GM21367 (cell line): ENCODE data around the gene CCDC107.
"Not testable (repeated sequence)": the region's sequence is repeated elsewhere in the genome, so short reads cannot be mapped to it uniquely, and the experiment has no call there.

Experiments
- ATAC-seq: cut with Tn5 transposase; IDR thresholded peaks from one replicate; pipeline ENCODE4 v1.9.1; 2021; ENCODE audit not compliant: unreplicated experiment

CCDC107 gene

DNA sequence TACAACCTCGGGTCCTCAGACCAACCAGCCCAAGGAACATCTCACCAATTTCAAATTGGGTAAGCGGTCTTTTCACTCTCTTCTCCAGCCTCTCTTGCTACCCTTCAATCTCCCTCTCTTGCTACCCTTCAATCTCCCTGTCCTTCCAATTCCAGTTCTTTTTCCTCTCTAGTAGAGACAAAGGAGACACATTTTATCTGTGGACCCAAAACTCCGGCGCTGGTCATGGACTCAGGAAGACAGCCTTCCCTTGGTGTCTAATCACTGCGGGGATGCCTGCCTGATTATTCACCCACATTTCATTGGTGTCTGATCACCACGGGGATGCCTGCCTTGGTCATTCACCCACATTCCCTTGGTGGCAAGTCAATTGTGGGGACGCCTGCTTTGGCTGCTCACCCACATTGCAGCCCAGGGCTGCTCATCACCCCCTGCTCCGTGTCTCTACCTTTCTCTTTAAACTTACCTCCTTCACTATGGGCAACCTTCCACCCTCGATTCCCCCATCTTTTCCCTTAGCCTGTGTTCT lies 20.6 kb upstream of the CCDC107 start:
- not testable (repeated sequence) for ATAC-seq

DNA sequence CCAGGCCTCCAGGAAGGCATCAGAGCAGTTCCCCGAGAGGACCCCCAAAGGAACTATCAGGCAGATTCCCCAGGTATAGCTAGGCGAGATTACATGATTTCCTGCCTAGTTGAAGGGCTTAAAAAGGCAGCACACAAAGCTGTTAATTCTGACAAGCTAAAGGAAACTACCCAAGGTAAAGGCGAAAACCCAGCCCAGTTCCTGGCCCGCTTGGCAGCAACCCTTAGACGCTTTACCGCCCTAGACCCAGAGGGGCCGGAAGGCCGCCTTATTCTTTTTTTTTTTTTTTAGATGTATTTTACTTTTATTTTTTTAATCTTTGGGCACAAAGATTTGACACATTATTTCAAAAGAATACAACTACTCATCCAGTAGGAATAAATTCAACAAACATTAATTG lies 19.3 kb upstream of the CCDC107 start:
- not testable (repeated sequence) for ATAC-seq

DNA sequence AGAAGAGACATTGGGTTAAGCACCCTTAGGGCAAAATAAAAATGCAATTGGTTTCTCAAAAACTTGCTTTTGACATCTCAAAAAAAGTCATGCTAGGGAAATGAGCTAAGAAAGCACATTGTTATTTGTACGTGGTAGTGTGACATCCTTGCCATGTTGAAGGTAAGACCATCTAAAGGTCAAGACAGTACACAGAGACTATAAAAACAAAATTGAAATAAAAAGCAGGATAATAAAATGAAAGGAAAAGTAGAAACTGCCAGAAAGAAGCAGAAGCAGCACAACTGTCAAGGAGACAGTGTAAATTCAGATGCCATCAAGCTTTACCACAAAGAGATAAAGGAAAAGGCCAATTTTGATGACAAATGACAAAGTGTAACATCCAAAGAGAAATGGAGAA lies 18.9 kb upstream of the CCDC107 start:
- ATAC-seq: not testable (repeated sequence)

DNA sequence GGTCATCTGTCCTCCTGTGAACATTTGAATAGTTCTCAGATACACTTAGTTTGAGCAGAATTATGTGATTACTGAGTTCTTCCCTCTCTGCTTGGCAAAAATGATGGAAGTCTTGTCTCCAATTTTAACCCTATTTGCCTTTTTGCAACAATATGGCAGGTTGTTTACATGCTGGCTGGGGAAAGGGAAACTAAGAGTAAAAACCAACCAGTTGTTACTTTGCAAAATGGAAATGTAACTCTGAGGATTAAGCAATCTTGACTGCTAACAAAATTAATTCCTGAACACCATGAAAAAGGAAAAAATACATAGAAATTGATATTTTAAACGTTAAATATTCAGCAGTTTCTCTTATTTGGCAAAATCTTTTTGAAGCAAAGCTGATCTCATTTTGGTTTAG lies 18.5 kb upstream of the CCDC107 start:
- no peak for ATAC-seq

DNA sequence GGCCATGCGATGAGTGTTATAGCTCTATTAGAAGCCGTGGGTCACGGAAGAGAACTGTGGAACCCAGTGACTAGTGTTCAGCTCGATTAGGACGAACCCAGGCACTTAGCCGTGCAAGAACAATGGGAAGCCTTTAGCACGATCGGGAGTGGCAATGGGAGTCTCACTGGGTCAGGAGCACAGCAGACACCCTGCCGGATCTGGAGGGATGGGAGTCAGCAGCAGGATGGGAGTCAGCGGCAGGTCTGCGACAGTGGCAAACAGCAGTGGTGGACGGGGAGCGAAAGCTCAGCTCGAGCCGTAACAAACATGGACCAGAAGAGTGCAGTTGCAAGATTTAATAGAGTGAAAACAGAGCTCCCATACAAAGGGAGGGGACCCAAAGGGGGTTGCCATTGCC lies 17.7 kb upstream of the CCDC107 start:
- not testable (repeated sequence) for ATAC-seq

DNA sequence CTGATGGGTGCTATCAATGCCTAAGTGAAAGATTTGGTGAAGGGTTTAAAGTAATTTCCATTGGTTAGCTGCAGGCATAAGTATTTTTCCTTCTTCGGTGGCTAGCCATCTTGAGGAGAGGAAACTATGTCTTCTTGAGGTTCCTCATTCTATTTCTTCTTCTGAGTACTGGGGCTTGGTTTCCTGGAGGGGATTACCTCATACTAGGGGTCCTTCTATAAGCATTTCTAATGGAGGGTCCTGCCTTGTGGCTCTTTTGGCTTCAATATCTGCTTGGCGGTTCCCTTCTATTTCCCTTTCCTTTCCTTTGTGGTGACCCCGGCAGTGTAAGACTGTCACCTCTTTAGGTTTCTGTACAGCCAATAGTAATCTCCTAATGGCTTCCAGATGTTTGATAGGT lies 16.6 kb upstream of the CCDC107 start:
- not testable (repeated sequence) for ATAC-seq

DNA sequence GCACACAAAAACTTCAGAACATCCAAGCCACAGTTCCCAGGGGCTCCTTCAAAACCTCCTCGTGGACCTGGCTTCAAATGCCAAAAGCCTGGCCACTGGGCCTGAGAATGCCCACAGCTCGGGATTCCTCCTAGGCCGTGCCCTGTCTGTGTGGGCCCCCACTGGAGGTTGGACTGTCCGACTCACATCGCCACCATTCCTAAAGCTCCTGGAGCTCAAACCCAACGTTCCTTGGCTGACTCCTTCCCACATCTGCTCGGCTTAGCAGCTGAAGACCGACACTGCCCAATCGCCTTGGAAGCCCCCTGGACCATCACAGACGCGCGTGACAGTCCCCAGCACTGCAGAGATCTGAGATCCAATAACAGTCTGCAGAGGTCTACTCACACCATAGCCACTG lies 15.0 kb upstream of the CCDC107 start:
- ATAC-seq: no peak

DNA sequence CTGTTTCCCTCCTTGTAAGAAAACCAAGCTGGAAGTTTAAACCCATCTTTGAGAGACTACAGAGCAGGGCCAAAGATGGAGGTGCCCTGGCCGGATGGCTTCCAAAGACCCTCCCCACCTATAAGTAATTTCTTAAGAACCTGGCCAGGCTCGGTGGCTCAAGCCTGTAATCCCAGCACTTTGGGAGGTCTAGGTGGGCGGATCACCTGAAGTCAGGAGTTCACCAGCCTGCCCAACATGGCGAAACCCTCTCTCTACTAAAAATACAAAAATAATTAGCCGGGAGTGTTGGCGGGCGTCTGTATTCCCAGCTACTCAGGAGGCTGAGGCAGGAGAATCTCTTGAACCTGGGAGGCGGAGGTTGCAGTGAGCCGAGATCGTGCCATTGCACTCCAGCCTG lies 12.4 kb upstream of the CCDC107 start:
- ATAC-seq: not testable (repeated sequence)

DNA sequence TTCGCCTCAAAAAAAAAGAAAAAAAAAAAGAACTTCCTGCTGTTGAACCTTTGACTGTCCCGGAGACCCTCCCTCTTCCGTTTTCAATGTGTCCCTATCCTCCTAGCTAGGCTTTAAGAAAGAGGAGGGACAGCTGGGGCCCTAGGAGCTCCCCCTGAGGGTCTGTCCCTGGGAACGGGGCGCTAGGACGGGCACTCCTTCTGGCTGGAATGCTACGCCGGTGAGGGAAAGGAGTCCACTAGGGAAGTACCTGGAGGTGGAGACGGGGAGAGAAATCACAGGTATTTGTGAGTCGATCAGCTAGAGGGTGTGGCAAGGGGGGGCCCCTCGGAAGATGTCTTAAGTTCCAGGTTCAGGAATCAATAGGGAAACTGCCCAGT lies 11.9 kb upstream of the CCDC107 start:
- ATAC-seq: no peak

DNA sequence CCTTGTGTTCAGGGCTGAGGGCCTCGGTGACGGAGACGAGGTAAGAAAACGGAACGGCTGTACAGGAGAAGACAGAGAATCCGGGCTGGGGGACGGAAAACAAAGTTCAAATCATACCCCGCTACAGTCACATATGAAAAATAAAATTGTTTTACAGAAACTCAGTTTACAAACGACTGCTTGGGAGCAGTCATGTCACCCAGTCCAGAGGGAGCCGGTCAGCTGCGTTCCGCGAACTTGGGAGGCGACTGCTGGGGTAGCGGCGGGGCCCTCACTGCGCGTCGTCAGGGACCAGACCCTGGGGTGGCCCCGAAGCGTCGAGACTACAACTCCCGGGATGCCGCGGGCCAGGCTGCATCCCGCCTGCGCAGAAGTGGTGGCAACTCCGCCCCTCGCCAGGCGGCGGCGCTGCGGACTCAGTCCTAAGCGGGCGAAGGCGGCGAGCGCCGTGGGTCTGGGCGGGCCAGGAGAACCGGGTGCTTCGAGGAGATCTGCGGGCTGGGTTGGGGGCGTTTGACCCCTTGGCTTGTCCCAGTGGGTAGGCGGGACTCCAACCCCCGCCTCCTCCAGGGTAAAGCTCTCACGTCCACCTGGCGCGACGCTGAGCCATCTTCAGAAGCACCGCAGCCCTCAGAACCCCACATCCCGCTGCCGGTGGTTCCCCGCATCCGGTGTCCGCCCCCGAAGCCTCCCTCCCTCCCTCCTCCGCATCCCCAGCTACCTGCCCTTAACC lies 11.4 kb upstream of the CCDC107 start:
- peak; percentile 76 for ATAC-seq

DNA sequence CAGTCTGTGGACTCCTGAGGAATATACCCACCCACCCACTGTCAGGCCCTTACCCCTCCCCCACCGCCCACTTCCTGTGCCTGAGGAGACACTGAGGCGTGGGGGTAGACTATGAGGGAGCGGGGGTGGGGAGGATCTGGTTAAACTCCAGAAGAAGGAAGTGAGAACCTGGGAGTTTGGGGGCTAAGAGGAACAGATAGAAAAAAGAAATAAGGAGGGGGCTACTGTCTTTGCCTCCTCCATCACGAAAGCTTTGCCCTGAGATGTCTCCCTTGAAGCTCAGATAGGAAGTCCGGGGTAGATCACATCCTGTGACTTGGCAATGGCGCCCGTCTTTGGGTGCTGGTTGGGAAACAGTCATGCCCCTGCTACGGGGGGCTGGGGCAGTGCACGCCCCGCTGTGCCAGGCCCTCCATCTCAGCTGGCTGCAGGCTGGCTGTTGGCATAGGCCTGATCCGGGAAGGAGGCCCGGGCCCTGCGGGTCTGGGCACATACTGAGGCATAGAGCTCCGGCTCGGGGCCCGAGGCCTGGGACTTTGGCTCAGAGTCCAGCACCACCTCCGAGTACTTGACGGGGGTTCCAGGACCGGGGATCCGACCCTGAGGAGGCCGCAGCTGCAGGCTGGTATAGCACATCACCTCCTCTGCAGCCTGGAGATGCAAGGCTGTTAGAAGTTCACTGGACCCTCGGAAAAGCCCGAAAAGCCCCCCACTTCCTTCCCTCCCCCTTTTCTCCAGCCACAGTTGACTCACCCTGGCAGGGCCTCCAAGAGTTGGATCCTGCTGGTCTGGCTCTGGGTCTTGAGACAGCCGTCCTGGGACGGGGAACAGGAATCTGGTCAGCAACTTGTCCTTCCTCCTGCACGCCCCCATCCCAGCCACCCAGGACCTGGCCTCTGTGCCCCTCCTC lies 8.4 kb upstream of the CCDC107 start:
- no peak for ATAC-seq

DNA sequence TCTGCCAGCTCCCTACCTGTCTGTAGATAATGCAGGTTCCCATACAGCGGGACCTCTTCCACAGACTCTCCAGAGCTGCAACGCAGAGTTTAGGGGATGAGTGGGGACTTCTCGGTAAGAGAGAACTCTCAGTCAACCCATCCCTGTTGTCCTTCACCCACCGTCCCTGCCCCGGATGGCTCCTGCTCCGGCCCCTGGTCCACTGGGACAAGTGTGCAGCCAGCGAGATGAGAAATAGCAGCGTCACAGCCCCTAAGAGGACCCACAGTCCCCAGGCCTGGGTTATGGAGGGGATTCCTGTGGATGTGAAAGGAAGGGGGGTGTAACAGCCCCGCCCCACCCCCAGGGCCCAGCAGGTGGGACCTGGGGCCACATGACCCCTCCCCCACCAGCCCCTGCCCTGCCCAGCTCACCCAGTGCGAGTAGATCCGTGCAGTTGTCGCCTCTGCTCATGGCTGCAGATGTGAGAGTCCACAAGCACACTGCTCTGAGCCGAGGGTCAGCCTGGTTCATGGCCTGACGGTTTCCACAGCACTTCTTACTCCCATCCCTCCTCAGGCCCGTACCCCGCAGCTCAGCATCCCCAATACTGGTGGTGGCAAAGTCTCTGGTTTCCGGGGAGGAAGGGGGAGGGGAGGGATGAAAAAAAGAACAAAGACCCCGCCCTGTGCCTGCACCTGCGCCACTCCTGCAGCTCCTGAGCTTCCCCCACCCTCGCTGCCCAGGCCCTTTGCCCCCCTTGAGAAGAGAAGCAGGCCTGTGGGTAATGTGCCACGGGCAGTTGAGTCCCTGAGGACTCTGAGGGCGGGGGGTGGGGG lies 7.5 kb upstream of the CCDC107 start, which contains the start of gene SIT1:
Gene SIT1 (minus strand): TSS at position 591 of the 818 bp plus-strand sequence. CDS start 78 bp downstream, at position 513.
- no peak for ATAC-seq

DNA sequence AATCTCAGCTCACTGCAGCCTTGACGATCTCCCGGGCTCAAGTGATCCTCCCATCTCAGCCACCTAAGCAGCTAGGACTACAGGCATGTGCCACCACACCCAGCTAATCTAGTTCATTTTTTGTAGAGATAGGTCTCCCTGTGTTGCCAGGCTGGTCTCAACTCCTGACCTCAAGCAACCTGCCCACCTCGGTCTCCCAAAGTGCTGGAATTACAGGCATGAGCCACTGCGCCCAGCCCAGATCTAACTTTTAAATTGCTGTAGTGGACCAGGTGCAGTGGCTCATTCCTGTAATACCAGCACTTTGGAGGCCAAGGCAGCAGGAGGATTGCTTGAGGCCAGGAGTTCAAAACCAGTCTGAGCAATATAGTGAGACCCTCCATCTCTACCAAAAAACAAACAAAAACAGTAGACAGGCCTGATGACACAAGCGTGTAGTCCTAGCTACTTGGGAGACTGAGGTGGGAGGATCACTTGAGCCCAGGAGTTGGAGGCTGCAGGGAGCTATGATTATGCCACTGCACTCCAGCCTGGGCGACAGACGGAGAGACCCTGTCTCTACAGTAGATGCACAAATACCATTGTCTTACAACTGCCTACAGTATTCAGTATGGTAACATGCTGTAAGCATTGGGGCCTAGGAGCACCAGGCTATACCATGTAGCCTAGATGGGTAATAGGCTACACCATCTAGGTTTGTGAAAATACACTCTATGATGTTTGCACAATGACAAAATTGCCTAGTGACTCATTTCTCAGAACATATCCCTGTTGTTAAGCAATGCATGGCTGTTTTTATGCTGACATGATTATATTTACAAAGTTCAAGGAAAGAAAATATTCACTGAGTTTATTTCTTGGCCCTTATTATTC lies 5.9 kb upstream of the CCDC107 start:
- no peak for ATAC-seq

DNA sequence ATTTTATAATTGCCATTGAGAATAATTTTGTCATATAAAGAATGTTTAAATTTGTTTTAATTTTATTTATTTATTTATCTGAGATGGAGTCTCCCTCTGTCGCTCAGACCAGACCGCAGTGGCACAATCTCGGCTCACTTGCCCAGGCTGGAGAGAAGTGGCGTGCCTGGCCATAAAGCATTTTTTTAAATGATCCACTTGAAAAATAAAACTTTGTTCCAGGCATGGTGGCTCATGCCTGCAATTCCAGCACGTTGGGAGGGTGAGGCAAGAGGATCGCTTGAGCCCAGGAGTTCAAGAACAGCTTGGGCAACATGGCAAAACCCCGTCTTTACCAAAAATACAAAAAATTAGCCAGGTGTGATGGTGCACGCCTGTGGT lies 5.3 kb upstream of the CCDC107 start:
- no peak for ATAC-seq

DNA sequence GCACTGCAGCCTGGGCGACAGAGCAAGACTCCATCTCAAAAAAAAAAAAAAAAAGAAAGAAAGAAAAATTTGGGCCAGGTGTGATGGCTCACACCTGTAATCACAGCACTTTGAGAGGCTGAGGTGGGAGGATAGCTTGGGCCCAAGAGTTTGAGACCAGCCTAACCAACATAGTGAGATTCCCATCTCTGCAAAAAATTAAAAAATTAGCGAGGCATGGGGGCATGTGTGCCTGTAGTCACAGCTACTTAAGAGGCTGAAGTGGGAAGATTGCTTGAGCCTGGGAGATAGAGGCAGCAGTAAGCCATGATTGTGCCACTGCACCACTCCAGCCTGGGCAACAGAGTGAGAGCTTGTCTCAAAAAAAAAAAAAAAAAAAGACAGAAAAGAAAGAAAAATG lies 4.5 kb upstream of the CCDC107 start:
- no peak for ATAC-seq

DNA sequence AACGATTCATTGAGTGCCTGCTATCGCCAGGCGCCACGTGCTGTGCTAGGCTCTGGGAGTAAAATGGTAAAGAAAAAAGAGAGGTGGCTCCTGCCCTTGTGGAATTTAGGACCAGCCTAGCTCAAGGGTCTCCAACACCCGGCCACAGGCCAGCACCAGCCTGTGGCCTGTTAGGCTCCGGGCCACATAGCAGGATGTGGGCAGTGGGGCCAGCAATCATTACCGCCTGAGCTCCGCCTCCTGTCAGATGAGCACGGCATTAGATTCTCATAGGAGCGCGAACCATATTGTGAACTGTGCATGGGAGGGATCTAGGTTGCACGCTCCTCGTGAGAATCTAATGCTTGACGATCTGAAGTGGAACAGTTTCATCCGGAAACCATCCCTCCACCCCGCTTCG lies 1.7 kb upstream of the CCDC107 start:
- no peak for ATAC-seq

DNA sequence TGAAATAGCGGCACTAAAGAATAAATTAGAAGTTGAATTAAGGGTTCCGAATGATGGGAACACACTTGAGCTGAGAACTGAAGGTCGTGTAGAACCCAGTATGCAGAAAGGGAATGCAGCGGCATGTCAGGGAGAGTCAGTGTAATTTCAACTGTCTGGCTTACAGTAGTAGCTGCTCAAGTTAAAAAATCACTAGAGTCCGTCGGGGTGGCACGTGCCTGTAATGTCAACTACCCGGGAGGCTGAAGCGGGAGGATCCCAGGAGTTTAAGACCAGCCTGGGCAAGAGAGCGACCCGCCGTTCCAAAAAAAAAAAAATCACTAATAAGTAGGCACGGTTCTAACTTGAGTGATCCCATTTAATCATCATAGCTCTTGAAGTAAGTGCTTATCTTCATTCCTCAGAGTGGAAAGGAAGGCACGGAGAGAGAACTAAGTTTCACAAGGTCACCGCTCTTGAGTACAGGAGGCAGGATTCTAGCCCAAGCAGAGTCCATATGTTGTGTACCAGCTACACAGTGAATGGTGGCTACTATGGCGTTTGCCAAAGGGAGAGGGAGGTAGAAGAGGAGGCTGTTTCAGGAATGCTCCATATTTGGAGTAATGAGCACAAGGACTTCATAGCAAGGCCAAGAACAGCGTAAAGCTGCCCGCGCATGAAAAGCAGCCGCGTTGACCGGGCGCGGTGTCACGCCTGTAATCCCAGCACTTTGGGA lies 1.1 kb upstream of the CCDC107 start:
- no peak for ATAC-seq

DNA sequence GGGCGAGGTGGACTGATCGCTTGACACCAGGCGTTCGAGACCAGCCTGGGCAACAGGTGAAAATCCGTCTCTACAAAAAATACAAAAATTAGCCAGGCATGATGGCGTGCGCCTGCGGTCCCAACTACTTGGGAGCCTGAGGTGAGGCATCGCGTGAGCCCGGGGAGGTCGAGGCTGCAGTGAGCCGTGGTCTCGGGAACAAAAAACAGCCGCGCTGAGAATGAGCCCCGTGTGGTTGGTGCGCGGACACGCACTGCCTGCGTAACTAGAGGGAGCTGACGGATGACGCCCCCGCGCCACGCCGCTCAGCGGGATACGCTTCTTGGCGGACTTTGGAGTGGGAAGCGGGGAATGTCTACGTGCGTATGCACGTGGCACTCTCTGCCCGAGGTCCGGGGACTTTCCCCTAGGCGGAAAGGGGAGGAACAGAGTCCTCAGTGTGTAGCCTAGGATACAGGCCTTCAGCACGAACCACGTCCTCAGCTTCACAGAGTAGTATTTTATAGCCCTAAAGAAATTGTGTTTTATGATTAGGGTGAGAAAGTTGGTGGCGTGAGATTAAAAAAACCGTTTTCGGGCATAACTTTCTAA lies 451 bp upstream of the CCDC107 start, which contains the start of gene RMRP:
Gene RMRP (minus strand): TSS at position 474 of the 591 bp plus-strand sequence.
- peak; percentile 78 for ATAC-seq

DNA sequence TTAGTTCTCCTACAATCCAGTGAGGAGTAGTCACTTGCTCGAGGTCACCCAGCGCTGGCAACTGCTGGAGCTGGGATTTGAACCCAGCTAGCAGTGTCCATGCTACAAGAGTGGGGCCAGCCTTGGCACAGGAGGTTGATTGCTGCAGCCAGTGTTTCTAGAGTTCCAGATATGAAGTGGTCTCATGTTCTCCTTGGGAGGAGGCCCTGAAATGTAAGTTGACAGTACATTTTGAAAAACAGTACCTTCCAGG lies 802 bp downstream of the CCDC107 start:
- no peak for ATAC-seq
